Kidney tubule cell (primary cell): Measurements from ENCODE around the gene SPTBN5.
A peak's percentile ranks its signal among the peaks of the same experiment; 100 is the strongest.

Experiments used
- DNase-seq: peaks from one replicate; pipeline ENCODE4 v3.0.0-alpha.2; 2018; ENCODE audit warnings: low spot score

SPTBN5 gene

DNA sequence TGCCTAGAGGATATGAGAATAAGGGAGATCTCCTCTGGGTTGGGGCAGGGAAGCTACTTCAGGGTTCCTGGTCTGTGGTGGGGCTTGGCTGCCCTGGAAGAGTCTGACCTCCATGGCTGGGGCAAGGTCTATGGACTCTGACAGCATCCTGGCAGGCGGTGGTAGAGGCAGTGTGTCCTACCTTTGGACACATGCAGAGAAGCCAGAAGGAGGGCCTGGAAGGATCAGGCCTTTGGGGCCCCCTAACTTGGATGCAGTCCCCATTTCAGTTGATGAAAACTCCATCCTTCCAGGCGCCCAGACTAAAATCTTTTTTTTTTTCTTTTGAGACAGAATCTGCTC lies 10.4 kb downstream of the SPTBN5 start:
- no peak for DNase-seq

DNA sequence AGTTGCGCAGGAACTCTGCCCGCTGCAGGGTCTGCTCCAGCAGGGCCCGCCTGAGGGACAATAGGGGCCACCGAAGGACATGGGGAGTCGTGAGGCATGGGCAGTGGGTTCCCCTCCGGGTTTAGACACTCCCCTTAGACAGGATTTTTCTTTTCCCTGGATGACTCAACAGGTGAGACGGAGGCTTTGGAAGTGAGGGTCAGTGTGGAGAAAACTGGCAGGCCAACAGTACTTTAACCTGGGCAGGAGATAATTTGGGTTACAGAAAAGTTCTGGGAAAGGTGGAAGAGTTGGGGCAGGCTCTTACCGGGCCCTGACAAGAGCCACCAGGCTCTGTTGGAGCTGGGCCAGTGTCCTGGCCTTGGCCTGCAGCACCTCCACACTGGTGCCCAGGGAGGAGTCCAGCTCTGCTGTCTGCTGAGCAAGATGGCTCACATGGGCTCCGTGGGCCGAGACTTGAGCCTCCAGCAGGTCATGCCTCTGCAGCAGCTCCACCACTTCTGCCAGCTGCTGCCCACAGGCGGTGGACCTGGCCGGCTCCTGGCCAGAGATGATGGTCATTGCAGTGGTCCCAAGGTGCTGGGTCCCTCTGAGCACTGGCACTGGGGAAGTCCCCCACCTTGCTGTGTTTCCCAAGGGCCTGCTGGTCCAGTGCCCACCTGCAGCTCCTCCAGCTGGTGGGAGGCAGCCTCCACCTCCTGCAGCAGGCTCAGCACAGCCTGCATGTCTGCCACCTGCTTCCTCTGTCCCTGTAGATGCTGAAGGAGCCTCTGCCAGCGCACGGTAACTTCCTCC lies 11.0 kb downstream of the SPTBN5 start:
- DNase-seq = peak; percentile 25

DNA sequence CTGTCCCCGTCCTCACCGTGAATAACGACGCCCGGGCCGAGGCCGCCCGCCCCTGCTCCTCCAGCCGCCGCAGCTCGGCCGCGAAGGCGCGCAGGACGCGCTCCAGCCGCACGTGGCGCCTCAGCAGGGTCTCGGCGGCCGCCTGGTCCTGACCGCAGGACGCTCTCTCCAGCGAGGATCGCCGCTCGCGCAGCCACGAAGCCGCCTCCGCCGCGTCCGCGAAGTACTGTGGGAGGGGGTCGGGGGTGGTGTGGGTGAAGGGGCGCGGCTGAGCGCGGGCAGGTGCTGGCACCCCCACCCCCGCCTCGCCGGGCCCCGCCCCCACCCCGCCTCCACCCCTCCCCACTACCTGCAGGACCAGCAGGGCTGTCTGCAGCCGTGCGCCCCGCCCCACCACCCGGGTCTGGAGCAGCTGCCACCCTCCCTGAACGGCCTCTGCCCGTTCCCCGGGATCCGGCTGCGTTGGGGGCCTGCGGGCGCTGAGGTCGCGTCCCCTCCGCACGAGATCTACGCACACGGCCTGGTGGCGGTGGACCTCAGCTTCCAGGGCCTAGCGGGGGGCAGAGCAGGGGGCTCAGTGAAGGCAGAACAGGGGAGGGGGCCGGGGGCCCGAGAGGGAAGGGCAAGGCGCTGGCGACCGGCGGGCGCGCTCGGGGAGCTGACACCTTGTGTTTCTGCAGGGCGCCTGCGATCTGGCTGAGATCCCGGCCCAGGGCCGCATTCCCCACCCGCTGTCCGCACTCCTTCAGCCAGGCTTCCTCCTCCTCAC lies 11.7 kb downstream of the SPTBN5 start:
- peak; percentile 14 for DNase-seq

DNA sequence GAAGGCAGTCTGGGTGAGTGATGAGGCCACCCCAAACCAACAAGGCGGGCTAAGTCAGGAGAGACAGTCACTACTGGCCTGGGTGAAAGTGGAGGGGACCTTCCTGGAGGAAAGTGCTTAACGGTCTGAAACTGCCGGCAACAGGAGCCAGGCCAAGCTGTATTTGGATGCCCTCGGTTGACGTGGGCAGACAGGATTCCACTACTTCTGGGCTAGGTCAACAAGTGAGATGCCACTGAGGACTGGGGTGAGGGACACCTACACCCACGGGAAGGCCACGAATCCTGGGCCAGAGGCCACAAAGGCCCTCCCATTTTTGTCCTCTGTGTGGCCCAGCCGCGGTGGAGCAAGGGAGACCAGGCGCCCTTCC lies 12.3 kb downstream of the SPTBN5 start:
- no peak for DNase-seq

DNA sequence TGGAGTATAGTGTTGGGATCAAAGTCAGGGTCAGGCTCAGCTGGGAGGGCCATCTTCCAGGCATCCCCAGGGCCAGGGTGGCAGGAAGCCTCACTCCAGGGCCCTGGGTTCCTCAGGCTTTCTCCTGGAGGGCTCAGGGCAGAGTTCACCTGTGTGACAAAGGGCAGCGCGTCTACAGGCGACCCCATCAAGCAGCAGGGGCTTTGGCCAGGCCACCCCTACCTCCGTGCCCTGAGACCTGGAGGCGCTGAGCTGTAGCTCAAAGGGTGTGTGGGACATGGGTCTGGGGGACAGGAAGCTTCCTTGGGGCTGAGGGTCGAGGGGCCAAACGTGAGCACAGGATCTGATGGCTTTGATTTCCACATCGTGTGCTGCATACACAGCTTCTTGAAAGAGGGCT lies 12.8 kb downstream of the SPTBN5 start:
- DNase-seq = no peak

DNA sequence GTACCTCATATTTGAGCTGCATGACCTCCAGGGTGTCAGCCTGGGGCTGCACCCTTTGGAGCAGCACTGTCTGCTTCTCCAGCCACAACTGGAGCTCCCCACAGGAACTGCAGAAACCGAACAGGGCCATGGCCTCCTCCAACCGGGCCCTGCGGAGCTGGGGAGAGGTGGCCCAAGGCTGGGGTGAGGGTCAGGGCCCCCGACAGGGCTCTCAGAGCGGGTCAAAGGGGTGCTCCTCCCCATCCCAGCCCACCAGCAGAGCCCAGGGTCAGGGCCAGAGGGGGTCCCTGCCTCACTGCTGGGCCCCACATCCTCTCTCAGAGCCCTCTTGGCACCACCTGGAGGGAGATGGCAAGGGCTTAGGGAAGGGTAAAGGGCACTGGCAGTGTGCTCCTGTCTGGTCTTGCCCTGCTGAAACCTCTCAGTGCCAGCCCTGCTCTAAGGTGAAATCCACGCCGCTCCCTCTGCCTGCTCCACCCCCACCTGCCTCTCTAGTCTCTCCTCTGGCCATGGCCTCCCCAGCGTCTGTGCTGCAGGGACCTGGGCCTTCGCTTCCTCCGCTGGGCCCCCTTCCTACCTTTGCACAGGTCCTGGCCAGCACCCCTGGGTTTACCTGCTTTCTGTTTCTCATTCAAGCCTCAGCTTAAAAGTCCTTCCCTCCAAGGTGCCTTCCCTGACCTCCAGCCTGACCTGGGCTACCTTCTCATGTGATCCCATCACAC lies 13.5 kb downstream of the SPTBN5 start:
- DNase-seq = no peak

DNA sequence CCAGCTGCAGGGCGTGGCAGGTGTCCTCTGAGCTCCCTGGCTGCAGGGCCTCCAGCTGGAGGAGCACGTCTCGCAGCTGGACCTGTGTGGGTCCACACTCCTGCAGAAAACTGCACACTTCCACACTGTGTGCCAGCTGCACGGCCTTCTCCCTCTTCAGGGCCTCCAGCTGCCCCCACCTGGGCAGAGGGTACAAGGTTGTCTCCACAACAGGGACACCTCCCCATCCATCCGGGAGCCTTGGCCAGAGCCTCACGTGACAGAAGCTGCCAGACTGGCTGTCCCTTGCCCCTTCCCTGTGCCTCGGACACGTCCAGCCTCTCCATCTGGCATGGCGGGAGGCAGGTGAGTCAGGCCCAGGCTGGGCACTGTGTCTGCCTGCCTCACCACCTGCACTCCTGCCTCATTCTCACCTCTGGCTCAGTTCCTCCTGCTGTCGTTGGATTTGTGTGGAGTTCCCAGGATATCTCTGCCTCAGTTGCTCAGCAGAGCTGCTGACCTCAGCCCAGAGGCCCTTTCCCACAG lies 14.5 kb downstream of the SPTBN5 start:
- no peak for DNase-seq

DNA sequence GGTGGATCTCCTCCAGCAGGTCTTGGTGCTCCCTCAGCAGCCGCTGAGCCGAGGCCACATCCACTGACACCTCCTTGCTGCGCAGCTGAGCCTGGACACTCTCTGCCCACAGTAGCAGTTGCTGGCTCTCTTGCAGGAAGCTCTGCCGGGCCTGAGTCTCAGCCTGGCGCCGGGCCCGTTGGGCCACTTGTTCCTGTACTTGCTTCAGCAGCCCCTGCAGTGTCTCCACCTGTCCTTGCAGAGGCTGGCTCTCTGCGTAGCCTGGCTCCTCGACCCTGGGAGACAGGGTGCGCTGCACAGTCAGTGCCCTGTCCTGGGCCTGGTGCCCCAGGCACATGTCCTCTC lies 15.5 kb downstream of the SPTBN5 start:
- DNase-seq = no peak

DNA sequence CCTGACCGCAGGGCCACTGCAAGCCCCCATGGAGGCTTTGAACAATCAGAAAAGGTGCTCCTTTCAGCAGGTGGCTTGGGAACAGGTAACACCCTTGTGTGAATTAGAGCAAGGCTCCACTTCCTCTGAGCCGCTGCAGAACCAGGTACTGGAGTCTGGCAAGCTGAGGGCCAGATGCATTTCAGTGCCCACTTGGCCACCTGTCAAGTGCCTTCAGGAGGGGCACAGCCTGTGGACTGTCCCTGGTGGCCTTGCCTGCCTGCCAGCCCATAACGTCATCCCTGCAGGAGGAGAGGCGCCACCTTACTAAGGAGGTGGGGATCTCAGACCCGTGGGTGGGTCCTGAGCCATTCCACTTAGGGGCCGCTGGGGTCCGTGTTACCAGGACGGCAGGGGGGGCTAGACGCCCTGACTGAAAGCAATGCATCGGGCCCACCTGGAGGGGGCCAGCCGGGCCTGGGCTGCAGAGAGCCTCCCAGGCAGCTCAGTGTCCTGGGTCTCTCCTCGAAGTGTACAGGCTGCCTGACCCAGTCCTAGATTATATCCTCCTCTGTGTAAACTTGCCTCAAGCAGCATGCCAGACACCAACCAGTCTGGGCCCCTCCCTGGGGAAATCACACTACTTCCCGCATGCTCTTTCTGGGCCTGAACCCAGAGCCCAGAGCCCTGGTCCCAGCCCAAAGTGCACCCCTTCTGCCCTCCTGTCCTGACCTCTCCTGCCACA lies 16.1 kb downstream of the SPTBN5 start:
- DNase-seq = no peak

DNA sequence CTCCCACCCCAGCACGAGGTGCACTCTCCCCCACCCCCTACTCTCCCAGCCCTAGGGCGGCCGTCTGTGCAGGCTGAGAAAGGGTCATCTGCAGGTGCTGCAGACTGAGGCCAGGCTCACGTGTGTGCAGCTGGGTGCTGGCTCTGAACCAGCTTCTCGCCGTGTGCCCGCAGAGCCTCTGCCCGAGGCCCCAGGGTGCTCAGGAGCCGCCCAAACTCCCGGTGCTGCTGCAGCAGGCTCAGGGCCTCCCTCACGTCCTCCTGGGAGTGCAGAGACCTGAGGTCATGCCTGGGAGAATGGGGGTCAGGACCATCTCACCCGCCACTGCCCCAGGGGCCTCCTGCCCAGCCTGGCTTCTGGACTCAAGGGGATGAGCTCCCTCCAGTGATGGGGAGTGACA lies 17.2 kb downstream of the SPTBN5 start:
- no peak for DNase-seq

DNA sequence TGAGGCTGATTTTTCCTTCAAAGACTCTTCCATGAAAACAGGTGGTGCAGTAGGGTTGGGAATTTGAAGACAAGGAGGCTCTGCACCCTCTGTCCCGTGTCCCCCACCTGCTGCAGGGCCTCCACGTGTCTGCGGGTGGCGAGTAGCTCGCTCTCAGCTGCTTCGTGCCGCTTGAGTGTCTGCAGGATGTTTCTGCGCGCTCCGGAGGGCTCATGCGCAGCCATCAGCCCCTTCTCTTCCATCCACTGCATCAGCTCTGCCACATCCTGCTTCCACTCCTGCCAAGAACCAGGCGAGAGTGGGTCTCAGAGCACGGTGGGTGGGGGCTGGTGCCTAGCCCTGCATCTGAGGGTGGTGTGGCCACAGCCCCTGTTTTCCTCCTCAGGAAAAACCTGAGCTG lies 17.8 kb downstream of the SPTBN5 start:
- DNase-seq = no peak

DNA sequence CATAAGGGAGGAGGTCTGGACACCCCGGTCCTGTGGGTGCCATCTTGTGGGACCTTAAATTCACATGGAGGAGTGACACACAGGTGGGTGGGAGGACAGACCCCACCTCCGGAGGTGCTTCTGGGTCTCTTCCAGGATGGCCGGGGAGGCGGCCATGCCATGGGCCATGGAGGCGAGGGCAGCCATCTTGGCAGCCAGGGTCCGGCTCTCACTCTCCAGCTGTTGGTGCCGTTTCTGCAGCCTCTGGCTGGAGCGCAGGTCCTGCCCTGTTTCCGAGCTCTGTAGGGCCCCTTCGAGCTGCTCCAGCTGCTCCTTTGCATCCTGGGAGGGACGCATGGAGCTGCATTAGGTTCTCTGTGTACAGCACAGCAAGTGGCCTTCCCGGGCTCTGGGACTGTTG lies 19.1 kb downstream of the SPTBN5 start:
- no peak for DNase-seq

DNA sequence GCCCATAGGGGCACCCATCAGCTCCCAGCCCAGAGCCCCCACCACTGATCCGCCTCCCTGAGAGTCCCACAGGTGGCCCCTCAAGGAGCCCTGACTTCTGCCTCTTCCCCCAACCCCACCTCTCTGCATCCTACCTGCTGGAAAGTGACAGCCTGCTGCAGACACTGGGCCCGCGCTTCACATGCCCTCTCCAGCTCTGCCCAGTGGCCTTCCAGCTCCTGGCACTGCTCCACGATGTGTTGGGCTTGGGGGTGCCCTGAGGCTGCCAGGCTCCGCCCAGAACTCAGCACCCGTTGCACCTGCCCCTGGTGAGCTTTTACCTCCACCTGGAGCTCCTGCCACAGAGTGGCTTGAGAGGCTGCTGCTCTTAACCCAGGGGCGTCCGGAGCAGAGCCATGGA lies 20.1 kb downstream of the SPTBN5 start:
- no peak for DNase-seq

DNA sequence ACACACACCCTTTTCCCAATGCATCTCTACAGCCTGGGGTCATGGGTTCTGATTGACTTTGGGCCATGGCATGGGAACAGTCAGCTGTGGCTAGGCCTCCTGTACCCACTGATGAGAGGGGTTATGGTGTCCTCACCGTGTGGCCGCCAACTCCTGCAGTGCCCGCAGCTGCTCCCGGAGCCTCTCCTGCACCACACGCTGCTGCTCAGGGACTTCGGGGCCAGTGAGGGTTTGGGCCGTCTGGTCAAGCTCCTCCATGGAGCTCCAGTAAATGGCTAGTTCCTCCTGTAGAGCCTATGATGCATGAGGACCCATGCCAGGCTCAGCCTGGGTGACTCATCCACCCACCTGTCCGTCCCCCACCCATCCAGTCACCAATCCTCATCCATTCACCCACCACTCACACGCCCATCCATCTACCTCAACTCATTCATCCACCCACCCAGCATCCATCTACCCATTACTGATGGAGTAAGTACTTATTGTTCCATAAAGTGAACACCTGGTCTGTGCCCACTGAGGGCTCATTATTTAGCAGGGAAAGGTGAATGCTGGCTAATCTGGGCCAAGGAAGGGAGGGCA lies 21.6 kb downstream of the SPTBN5 start:
- no peak for DNase-seq

DNA sequence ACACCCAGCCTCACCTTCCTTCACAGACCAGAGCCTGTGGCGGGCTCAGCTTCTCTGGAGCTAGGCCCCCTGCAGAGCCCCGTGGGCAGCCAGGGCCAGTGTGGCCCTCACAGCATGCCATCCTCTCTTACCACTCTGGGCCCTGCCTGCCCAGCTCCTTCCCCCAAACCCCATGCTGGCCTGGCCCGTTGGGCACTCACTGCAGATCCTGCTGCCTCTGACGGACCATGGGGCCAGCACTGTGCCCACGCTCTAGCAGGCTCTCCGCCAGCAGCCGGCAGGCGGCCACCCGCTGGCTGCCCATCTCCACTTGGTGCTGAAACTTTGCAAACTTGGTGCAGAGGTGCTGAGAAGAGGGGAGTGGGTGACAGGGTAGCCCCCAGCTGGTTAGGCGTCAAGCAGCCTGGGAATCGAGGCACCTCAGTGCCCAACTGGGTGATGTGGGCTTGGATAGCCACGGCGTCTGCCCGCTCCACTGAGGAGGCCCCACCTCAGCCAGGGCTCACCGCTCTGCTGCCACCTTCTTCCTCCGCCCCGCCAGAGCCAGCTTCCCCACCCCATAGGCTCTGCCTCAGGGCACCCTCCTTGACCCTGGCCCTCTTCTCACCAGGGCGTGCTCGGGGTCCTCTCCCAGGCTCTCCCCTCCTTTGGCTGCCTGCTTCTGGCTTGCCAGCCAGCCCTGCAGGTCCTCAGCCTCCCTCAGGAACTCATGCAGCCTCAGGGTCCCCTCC lies 22.5 kb downstream of the SPTBN5 start:
- no peak for DNase-seq

DNA sequence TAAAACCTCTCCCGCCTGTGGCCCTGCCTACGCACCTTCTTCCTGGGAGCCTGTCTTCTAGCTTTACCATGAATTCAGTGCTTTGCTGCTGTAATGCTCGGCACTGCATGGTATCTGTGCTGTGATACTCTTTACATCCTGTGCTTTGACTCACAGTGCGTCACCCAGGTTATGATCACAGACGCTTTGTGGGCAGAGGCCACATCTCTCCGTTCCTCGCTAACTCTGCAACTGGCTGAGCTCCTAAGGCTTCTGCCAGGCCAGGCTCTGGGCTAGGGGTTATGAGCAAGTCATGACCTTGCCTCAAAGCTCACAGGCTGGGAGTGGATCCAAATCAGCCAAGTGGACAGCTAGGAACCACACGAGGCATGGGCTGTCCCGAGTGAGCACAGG lies 23.2 kb downstream of the SPTBN5 start:
- peak; percentile 65 for DNase-seq

DNA sequence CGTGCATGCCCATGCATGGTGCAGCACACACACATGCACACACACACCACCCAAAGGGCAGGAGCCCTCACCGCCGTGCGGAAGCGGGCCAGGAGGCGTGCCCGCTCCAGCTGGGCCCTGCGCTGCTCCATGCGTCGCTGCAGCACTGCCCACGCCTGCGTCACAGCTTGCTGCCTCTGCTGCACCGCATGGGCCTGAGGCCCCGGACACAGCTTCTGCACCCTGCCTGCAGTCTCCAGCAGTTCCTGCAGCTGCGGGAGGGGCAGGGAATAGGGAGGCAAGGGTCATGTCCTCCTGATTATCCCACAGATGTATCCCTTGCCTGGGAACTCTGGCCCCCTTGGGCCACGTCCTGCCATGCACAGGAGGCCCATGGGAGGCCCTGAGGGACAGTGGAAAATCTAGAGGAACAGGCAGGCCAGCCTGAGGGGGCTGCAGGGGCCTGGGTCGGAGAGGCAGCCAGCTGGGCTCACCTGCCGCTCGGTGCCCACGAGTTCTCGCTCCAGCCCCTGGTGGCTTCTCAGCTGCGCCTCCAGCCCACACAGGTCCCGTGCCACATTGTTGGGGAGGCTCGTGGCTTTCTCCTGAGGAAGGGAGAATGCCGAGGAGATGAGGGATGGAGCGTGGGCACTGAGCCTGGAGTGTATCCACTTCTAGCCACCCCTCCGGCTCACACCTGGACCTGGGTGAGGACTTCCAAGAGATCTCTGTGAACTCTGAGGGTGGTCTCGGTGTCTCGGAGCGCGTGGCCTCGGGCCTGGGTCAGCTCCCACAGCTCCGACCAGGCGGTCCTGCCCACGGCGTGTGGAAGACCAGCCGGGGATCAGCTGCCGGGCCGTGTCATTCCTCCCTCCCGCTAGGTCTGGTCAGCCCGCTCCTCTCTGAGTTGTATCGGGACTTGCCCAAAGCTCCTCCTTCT lies 23.8 kb downstream of the SPTBN5 start:
- DNase-seq = no peak

DNA sequence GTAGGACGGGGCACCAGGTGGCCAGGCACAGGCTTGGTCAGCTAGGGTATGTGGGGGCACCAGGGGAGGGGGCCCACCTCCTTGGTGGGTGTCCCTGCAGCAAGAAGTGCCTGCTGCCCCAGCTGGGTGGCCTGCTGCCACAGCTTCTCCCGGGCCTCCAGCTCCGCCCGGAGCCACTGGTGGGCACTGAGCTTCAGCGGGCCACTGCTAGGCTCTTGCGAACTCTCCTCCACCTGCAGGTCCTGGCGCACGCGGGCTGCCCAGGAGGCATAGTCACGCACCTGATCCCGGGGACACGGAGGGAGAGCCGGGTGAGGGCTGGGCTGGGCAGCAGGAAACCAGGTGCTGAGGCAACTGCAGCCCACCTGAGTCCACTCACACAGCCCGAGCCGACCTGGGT lies 25.5 kb downstream of the SPTBN5 start:
- no peak for DNase-seq

DNA sequence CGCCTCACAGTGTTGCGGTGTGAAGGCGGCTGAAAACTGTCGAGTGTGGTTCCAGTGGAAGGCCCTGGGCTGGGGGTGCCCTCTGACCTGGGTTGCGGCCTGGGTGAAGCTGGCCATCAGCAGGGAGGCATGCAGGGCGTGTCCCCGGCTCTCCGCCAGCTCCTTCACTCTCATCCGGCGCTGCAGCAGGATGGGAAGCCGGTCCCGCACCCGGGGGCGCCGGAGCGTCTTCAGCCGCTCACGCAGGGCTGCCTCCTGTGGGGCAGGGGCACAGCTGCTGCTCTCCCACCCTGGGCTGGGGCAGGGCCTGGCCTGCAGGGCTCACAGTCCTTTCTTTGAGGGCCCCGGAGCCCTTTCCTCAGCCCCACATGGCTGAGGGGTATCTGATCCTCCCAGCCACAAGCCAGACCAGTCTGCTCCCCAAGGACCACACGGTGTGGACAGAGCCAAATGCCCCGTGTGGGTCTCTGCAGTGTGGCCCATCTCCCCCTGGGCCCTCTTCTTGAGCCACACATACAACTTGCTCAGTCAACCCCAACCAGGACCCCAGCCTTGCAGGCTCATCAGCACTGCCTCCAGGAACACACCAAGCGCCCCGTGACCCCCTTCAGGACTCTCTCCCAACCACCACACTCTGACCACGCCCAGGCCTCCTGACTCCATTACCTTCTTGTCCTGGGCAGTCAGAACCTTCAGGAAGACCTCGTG lies 26.8 kb downstream of the SPTBN5 start:
- DNase-seq = no peak
